ENCODE results near the gene CARHSP1. TPM values are rescaled to one million over a fixed set of nuclear protein-coding genes. Genes with fewer than 3 reads are reported as not detected.

The CARHSP1 gene
- total RNA-seq, 1 donor from 2014 or later, result 61.5 TPM

GRCh38 chr16:8848231-8848938 lies 20.4 kb downstream of the CARHSP1 start:
- H3K4me1 ChIP-seq (ENCODE audit: insufficient read depth, low read length), result peaks cover 33% of the 10 kb centered on the region
- Mint-ChIP-seq H3K36me3 (ENCODE audit: low read depth, unreplicated experiment) (peaks cover 23% of the 10 kb centered on the region), H3K27me3 (ENCODE audit: low read depth, unreplicated experiment) (no peaks in the 10 kb centered on the region), H3K9me3 (ENCODE audit: unreplicated experiment) (no peaks in the 10 kb centered on the region), H3K4me1 (ENCODE audit: low read depth, unreplicated experiment) (peaks cover 29% of the 10 kb centered on the region), H3K4me3 (ENCODE audit: unreplicated experiment) (no peak overlapping the region), H3K27ac (ENCODE audit: unreplicated experiment) (peak overlapping the region; percentile 95)
- peak overlapping the region; percentile 65 for H3K27ac ChIP-seq (ENCODE audit: low read depth, low read length)
- peaks cover 85% of the 10 kb centered on the region for H4K20me1 ChIP-seq (ENCODE audit: insufficient read depth, low read length)
- H2AFZ ChIP-seq (ENCODE audit: low read depth, low read length), result no peak overlapping the region
- H3K79me2 ChIP-seq (ENCODE audit: insufficient read depth, low read length), result peaks cover 28% of the 10 kb centered on the region
- peak overlapping the region; percentile 51 for H3K9ac ChIP-seq (ENCODE audit: low read length)
- H3K4me3 ChIP-seq (ENCODE audit: insufficient read depth, low read depth, low read length), result no peak overlapping the region
- peak overlapping the region; percentile 67 for H3K4me2 ChIP-seq (ENCODE audit: low read length)
- H3K27me3 ChIP-seq (ENCODE audit: insufficient read depth, low read length), result no peaks in the 10 kb centered on the region
- peaks cover 21% of the 10 kb centered on the region for H3K36me3 ChIP-seq (ENCODE audit: insufficient read depth, low read length)
- FAIRE-seq (no peak), DNase-seq (ENCODE audit: low read depth) (no peak)
- H3K9me3 ChIP-seq (ENCODE audit: insufficient read depth, low read depth, low read length), result no peaks in the 10 kb centered on the region
- TF ChIP-seq CTCF (IDR thresholded peaks at IDR 0.05; ENCODE audit: insufficient read depth, low read depth, low read length), result no peak
- no peak for TF ChIP-seq EZH2 (IDR thresholded peaks at IDR 0.05; ENCODE audit: insufficient read depth, low read length)

GRCh38 chr16:8847623-8848022 lies 21.2 kb downstream of the CARHSP1 start:
- peaks cover 31% of the 10 kb centered on the region for H3K4me1 ChIP-seq (ENCODE audit: insufficient read depth, low read length)
- H3K9me3 ChIP-seq (ENCODE audit: insufficient read depth, low read depth, low read length), result no peaks in the 10 kb centered on the region
- H3K4me3 ChIP-seq (ENCODE audit: insufficient read depth, low read depth, low read length), result no peak overlapping the region
- peaks cover 80% of the 10 kb centered on the region for H4K20me1 ChIP-seq (ENCODE audit: insufficient read depth, low read length)
- H3K4me2 ChIP-seq (ENCODE audit: low read length), result no peak overlapping the region
- TF ChIP-seq CTCF (IDR thresholded peaks at IDR 0.05; ENCODE audit: insufficient read depth, low read depth, low read length), result no peak
- no peak for TF ChIP-seq EZH2 (IDR thresholded peaks at IDR 0.05; ENCODE audit: insufficient read depth, low read length)
- Mint-ChIP-seq H3K27ac (ENCODE audit: unreplicated experiment) (no peak overlapping the region), H3K9me3 (ENCODE audit: unreplicated experiment) (no peaks in the 10 kb centered on the region), H3K27me3 (ENCODE audit: low read depth, unreplicated experiment) (no peaks in the 10 kb centered on the region), H3K4me1 (ENCODE audit: low read depth, unreplicated experiment) (peaks cover 24% of the 10 kb centered on the region), H3K36me3 (ENCODE audit: low read depth, unreplicated experiment) (peaks cover 22% of the 10 kb centered on the region), H3K4me3 (ENCODE audit: unreplicated experiment) (no peak overlapping the region)
- H2AFZ ChIP-seq (ENCODE audit: low read depth, low read length), result no peak overlapping the region
- H3K27me3 ChIP-seq (ENCODE audit: insufficient read depth, low read length), result no peaks in the 10 kb centered on the region
- no peak overlapping the region for H3K9ac ChIP-seq (ENCODE audit: low read length)
- H3K27ac ChIP-seq (ENCODE audit: low read depth, low read length), result no peak overlapping the region
- H3K79me2 ChIP-seq (ENCODE audit: insufficient read depth, low read length), result peaks cover 33% of the 10 kb centered on the region
- no peak for DNase-seq (ENCODE audit: low read depth)
- no peak for FAIRE-seq
- H3K36me3 ChIP-seq (ENCODE audit: insufficient read depth, low read length), result peaks cover 18% of the 10 kb centered on the region

GRCh38 chr16:8847145-8847544 lies 21.7 kb downstream of the CARHSP1 start:
- Mint-ChIP-seq H3K27ac (ENCODE audit: unreplicated experiment) (no peak overlapping the region), H3K27me3 (ENCODE audit: low read depth, unreplicated experiment) (no peaks in the 10 kb centered on the region), H3K4me1 (ENCODE audit: low read depth, unreplicated experiment) (peaks cover 24% of the 10 kb centered on the region), H3K36me3 (ENCODE audit: low read depth, unreplicated experiment) (peaks cover 24% of the 10 kb centered on the region), H3K4me3 (ENCODE audit: unreplicated experiment) (no peak overlapping the region), H3K9me3 (ENCODE audit: unreplicated experiment) (no peaks in the 10 kb centered on the region)
- Histone ChIP-seq H3K4me2 (ENCODE audit: low read length) (no peak overlapping the region), H3K79me2 (ENCODE audit: insufficient read depth, low read length) (peaks cover 36% of the 10 kb centered on the region), H3K9ac (ENCODE audit: low read length) (no peak overlapping the region), H4K20me1 (ENCODE audit: insufficient read depth, low read length) (peaks cover 78% of the 10 kb centered on the region), H2AFZ (ENCODE audit: low read depth, low read length) (no peak overlapping the region), H3K27ac (ENCODE audit: low read depth, low read length) (no peak overlapping the region), H3K9me3 (ENCODE audit: insufficient read depth, low read depth, low read length) (no peaks in the 10 kb centered on the region), H3K4me1 (ENCODE audit: insufficient read depth, low read length) (peaks cover 28% of the 10 kb centered on the region), H3K27me3 (ENCODE audit: insufficient read depth, low read length) (no peaks in the 10 kb centered on the region), H3K4me3 (ENCODE audit: insufficient read depth, low read depth, low read length) (no peak overlapping the region), H3K36me3 (ENCODE audit: insufficient read depth, low read length) (peaks cover 16% of the 10 kb centered on the region)
- TF ChIP-seq EZH2 (IDR thresholded peaks at IDR 0.05; ENCODE audit: insufficient read depth, low read length) (no peak), CTCF (IDR thresholded peaks at IDR 0.05; ENCODE audit: insufficient read depth, low read depth, low read length) (no peak)
- DNase-seq (ENCODE audit: low read depth) (no peak), FAIRE-seq (no peak)
